Measurements from ENCODE around the gene CXCR5.

The CXCR5 gene

GRCh38 chr11:118913411-118914125 lies 29.9 kb downstream of the CXCR5 start:
- ChIA-PET POLR2A (interaction anchor here (6.6 kb wide), 1 partner anchor 11 kb away, joined by 50 read pairs; the partner anchor contains the start of gene BCL9L), CTCF (interaction anchor here (0.8 kb wide), 1 partner anchor 411 kb away, joined by 3 read pairs; no protein-coding TSS in a partner anchor)
- TF ChIP-seq FOXK2 (IDR thresholded peaks at IDR 0.05) (no peak), HDGF (IDR thresholded peaks at IDR 0.05; ENCODE audit: borderline replicate concordance) (no peak), LEF1 (IDR thresholded peaks at IDR 0.05; ENCODE audit: borderline replicate concordance) (no peak), CTBP1 (IDR thresholded peaks at IDR 0.05; ENCODE audit: borderline replicate concordance) (no peak), SP1 (IDR thresholded peaks at IDR 0.05) (no peak), ZNF384 (IDR thresholded peaks at IDR 0.05) (no peak), ARNT (IDR thresholded peaks at IDR 0.05) (no peak), TARDBP (IDR thresholded peaks at IDR 0.05) (no peak), PKNOX1 (IDR thresholded peaks at IDR 0.05) (no peak), BHLHE40 (IDR thresholded peaks at IDR 0.05; ENCODE audit: borderline replicate concordance) (no peak), FOXA1 (IDR thresholded peaks at IDR 0.05) (no peak), FOXM1 (IDR thresholded peaks at IDR 0.05; ENCODE audit: borderline replicate concordance) (no peak)
- DNase-seq (ENCODE audit: extremely low spot score) = no peak

GRCh38 chr11:118914178-118914918 lies 30.7 kb downstream of the CXCR5 start:
- no peak for TF ChIP-seq HDGF (IDR thresholded peaks at IDR 0.05; ENCODE audit: borderline replicate concordance)
- no peak for TF ChIP-seq L3MBTL2 (conservative IDR thresholded peaks at IDR 0.05)
- TF ChIP-seq ELF4 (IDR thresholded peaks at IDR 0.05) = no peak
- no peak for TF ChIP-seq SUZ12 (IDR thresholded peaks at IDR 0.05)
- TF ChIP-seq ARNT (IDR thresholded peaks at IDR 0.05) = no peak
- no peak for TF ChIP-seq SP1 (IDR thresholded peaks at IDR 0.05)
- TF ChIP-seq ZNF384 (IDR thresholded peaks at IDR 0.05) = no peak
- no peak for TF ChIP-seq NFRKB (IDR thresholded peaks at IDR 0.05)
- TF ChIP-seq PKNOX1 (IDR thresholded peaks at IDR 0.05) = no peak
- no peak for TF ChIP-seq FOXM1 (IDR thresholded peaks at IDR 0.05; ENCODE audit: borderline replicate concordance)
- no peak for TF ChIP-seq LEF1 (IDR thresholded peaks at IDR 0.05; ENCODE audit: borderline replicate concordance)
- no peak for TF ChIP-seq CTBP1 (IDR thresholded peaks at IDR 0.05; ENCODE audit: borderline replicate concordance)
- no peak for TF ChIP-seq BHLHE40 (IDR thresholded peaks at IDR 0.05; ENCODE audit: borderline replicate concordance)
- TF ChIP-seq TARDBP (IDR thresholded peaks at IDR 0.05) = no peak
- no peak for DNase-seq (ENCODE audit: extremely low spot score)
- POLR2A ChIA-PET = interaction anchor here (6.6 kb wide), 1 partner anchor 11 kb away, joined by 50 read pairs; the partner anchor contains the start of gene BCL9L
- CTCF ChIA-PET = interaction anchor here (0.8 to 1.1 kb wide), 2 partner anchors 14 to 410 kb away, joined by 3 read pairs; no protein-coding TSS in a partner anchor

GRCh38 chr11:118914987-118915386 lies 31.3 kb downstream of the CXCR5 start:
- ChIA-PET POLR2A (no interaction called here), CTCF (interaction anchor here (1.1 kb wide), 1 partner anchor 13 kb away, joined by 3 read pairs; no protein-coding TSS in a partner anchor)
- DNase-seq (ENCODE audit: extremely low spot score) = no peak
- TF ChIP-seq PKNOX1 (IDR thresholded peaks at IDR 0.05) (no peak), SP1 (IDR thresholded peaks at IDR 0.05) (no peak), HDGF (IDR thresholded peaks at IDR 0.05; ENCODE audit: borderline replicate concordance) (no peak), SUZ12 (IDR thresholded peaks at IDR 0.05) (no peak), L3MBTL2 (conservative IDR thresholded peaks at IDR 0.05) (no peak), TARDBP (IDR thresholded peaks at IDR 0.05) (no peak), CTBP1 (IDR thresholded peaks at IDR 0.05; ENCODE audit: borderline replicate concordance) (no peak), ARNT (IDR thresholded peaks at IDR 0.05) (no peak), NFRKB (IDR thresholded peaks at IDR 0.05) (no peak), FOXK2 (IDR thresholded peaks at IDR 0.05) (no peak), ELF4 (IDR thresholded peaks at IDR 0.05) (no peak), BHLHE40 (IDR thresholded peaks at IDR 0.05; ENCODE audit: borderline replicate concordance) (no peak), FOXM1 (IDR thresholded peaks at IDR 0.05; ENCODE audit: borderline replicate concordance) (no peak), ZNF384 (IDR thresholded peaks at IDR 0.05) (no peak)

- TF ChIP-seq FOXA1 (IDR thresholded peaks at IDR 0.05) (no peak), L3MBTL2 (conservative IDR thresholded peaks at IDR 0.05) (no peak)
- DNase-seq (ENCODE audit: extremely low spot score) = no peak
- ChIA-PET POLR2A (no interaction called here), CTCF (interaction anchor here (1.1 kb wide), 1 partner anchor 13 kb away, joined by 3 read pairs; no protein-coding TSS in a partner anchor)
Observed at GRCh38 chr11:118915396-118915795, 31.7 kb downstream of the CXCR5 start.

GRCh38 chr11:118915941-118916841 lies 32.5 kb downstream of the CXCR5 start:
- no peak for TF ChIP-seq FOXK2 (IDR thresholded peaks at IDR 0.05)
- POLR2A ChIA-PET = interaction anchor here (0.9 kb wide), 1 partner anchor 10 kb away, joined by 3 read pairs; the partner anchor contains the start of gene BCL9L
- CTCF ChIA-PET = no interaction called here
- DNase-seq (ENCODE audit: extremely low spot score) = no peak

All from HEK293T (cell line).